Liver (tissue), 9 donors: ENCODE data around the gene TBCD. TPM values are rescaled to one million over a fixed set of nuclear protein-coding genes. Genes with fewer than 3 reads are reported as not detected.

Experiments used
- DNase-seq: peaks from one replicate; pipeline ENCODE4 v3.0.0-alpha.2; 2017; ENCODE audit warnings: low spot score
- H3K27ac ChIP-seq, 2 donors: one replicate each; pipeline ENCODE4 v1.7.0; 2013; ENCODE audit warnings: inconsistent platforms in 2 of 2, low read length in 2 of 2, control low read depth in 1 of 2, low read depth in 1 of 2, mild to moderate bottlenecking in 1 of 2
- H3K27me3 ChIP-seq, 4 donors: one replicate each; pipeline versions ENCODE4 v1.6.1 to v1.7.0; 2013; ENCODE audit warnings: low read length in 3 of 4, inconsistent platforms in 1 of 4, mild to moderate bottlenecking in 1 of 4, moderate library complexity in 1 of 4; ENCODE audit not compliant: control insufficient read depth in 4 of 4, insufficient read depth in 4 of 4
- H3K36me3 ChIP-seq, 4 donors: one replicate each; pipeline versions ENCODE4 v1.6.1 to v1.7.0; 2013; ENCODE audit warnings: low read length in 3 of 4, mild to moderate bottlenecking in 3 of 4, low read depth in 1 of 4, moderate library complexity in 1 of 4; ENCODE audit not compliant: control insufficient read depth in 4 of 4, insufficient read depth in 3 of 4
- H3K4me1 ChIP-seq, 4 donors: one replicate each; pipeline versions ENCODE4 v1.6.1 to v1.7.0; 2013; ENCODE audit warnings: low read length in 3 of 4, mild to moderate bottlenecking in 3 of 4, moderate library complexity in 1 of 4; ENCODE audit not compliant: control insufficient read depth in 4 of 4, insufficient read depth in 4 of 4
- H3K4me3 ChIP-seq, 3 donors: one replicate each; pipeline versions ENCODE4 v1.6.1 to v1.7.0; 2013; ENCODE audit warnings: low read length in 3 of 3, control low read depth in 1 of 3, low read depth in 1 of 3, mild to moderate bottlenecking in 1 of 3
- H3K9ac ChIP-seq, 2 donors: one replicate each; pipeline ENCODE4 v1.7.0; 2013; ENCODE audit warnings: low read length in 2 of 2, mild to moderate bottlenecking in 2 of 2, moderate library complexity in 2 of 2, control low read depth in 1 of 2, low read depth in 1 of 2
- H3K9me3 ChIP-seq, 4 donors: one replicate each; pipeline versions ENCODE4 v1.6.1 to v1.7.0; 2013; ENCODE audit warnings: low read length in 3 of 4; ENCODE audit not compliant: control insufficient read depth in 4 of 4
- EGR1 ChIP-seq, 2 donors: IDR thresholded peaks; 2 replicates each; pipeline ENCODE4 v1.6.1; 2016 to 2018; ENCODE audit warnings: antibody characterized with exemption in 2 of 2, low read depth in 2 of 2
- FOXA1 ChIP-seq: IDR thresholded peaks from 2 replicates; pipeline ENCODE4 v1.6.1; 2016; ENCODE audit warnings: antibody characterized with exemption
- FOXA2 ChIP-seq: IDR thresholded peaks from 2 replicates; pipeline ENCODE4 v1.6.1; 2016; ENCODE audit warnings: antibody characterized with exemption
- GABPA ChIP-seq, 2 donors: IDR thresholded peaks in 1 of 2; conservative IDR thresholded peaks in 1 of 2; 2 replicates each; pipeline ENCODE4 v1.6.1; 2016; ENCODE audit warnings: antibody characterized with exemption in 2 of 2, mild to moderate bottlenecking in 1 of 2, moderate library complexity in 1 of 2
- HNF4A ChIP-seq, 2 donors: conservative IDR thresholded peaks; 2 replicates each; pipeline ENCODE4 v1.6.1; 2016; ENCODE audit warnings: antibody characterized with exemption in 2 of 2, mild to moderate bottlenecking in 2 of 2
- HNF4G ChIP-seq: IDR thresholded peaks from 2 replicates; pipeline ENCODE4 v1.6.1; 2016; ENCODE audit warnings: antibody characterized with exemption
- JUND ChIP-seq, 2 donors: IDR thresholded peaks; 2 replicates each; pipeline ENCODE4 v1.6.1; 2016; ENCODE audit warnings: antibody characterized with exemption in 2 of 2
- NR2F2 ChIP-seq: IDR thresholded peaks from 2 replicates; pipeline ENCODE4 v1.6.1; 2016; ENCODE audit warnings: antibody characterized with exemption
- RAD21 ChIP-seq, 2 donors: IDR thresholded peaks; 2 replicates each; pipeline ENCODE4 v1.6.1; 2016; ENCODE audit warnings: antibody characterized with exemption in 2 of 2, mild to moderate bottlenecking in 2 of 2
- RXRA ChIP-seq, 2 donors: IDR thresholded peaks; 2 replicates each; pipeline ENCODE4 v1.6.1; 2017 to 2018; ENCODE audit warnings: antibody characterized with exemption in 2 of 2, mild to moderate bottlenecking in 1 of 2
- SP1 ChIP-seq: IDR thresholded peaks from 2 replicates; pipeline ENCODE4 v1.6.1; 2018; ENCODE audit warnings: antibody characterized with exemption, mild to moderate bottlenecking
- TAF1 ChIP-seq: conservative IDR thresholded peaks from 2 replicates; pipeline ENCODE4 v1.6.1; 2016; ENCODE audit warnings: antibody characterized with exemption, mild to moderate bottlenecking
- YY1 ChIP-seq: IDR thresholded peaks from 2 replicates; pipeline ENCODE4 v1.6.1; 2016; ENCODE audit warnings: antibody characterized with exemption, mild to moderate bottlenecking
- WGBS: extraction: QIAGEN DNeasy Blood & Tissue Kit; methylation state at CpG from one replicate; pipeline ENCODE4 v1.1.7; 2013; 5-methylcytosine and 5-hydroxymethylcytosine counted together
- polyA plus RNA-seq, 2 donors: library from polyadenylated mRNA; stranded (reverse) in 1 of 2; unstranded in 1 of 2; fragments of 200-250 nt in 1 of 2; fragments of >200 nt in 1 of 2; fragmentation: Nextera tagmentation in 1 of 2; extraction: Ambion mirVana in 1 of 2; gene quantifications; one replicate each; pipeline versions ENCODE4 v1.2.1 to v1.2.3, GENCODE V29; 2013 to 2015
- total RNA-seq, 2 donors: library from RNA; depleted of rRNA; stranded (reverse); fragments of >200 nt; gene quantifications; one replicate each; pipeline ENCODE4 v1.2.3, GENCODE V29; 2014
- TF ChIP-seq, protein P1 (sequence below): fragments of 150-350 bp; IDR thresholded peaks from 2 replicates; pipeline ENCODE4 v1.5.1; 2017; ENCODE audit warnings: improper control_type of control experiment, low read depth, low read length; ENCODE audit not compliant: missing input control
- TF ChIP-seq, protein P2 (sequence below): IDR thresholded peaks from 2 replicates; pipeline ENCODE4 v1.6.1; 2016; ENCODE audit warnings: antibody characterized with exemption
- TF ChIP-seq, protein P3 (sequence below): IDR thresholded peaks from 2 replicates; pipeline ENCODE4 v1.6.1; 2016; ENCODE audit warnings: antibody characterized with exemption
- TF ChIP-seq, protein P4 (sequence below): IDR thresholded peaks from 2 replicates; pipeline ENCODE4 v1.6.1; 2016; ENCODE audit warnings: antibody characterized with exemption, mild to moderate bottlenecking
- TF ChIP-seq, protein P5 (sequence below): IDR thresholded peaks from 2 replicates; pipeline ENCODE4 v1.6.1; 2016; ENCODE audit warnings: antibody characterized with exemption
- donor health status: healthy.
- donor health status: healthy.
- donor health status: healthy.
- donor health status: healthy.
- donor health status: healthy.

The TBCD gene
- total and polyA plus RNA-seq, 4 donors, result 29.8 to 42.2 (median 33.0) TPM

DNA sequence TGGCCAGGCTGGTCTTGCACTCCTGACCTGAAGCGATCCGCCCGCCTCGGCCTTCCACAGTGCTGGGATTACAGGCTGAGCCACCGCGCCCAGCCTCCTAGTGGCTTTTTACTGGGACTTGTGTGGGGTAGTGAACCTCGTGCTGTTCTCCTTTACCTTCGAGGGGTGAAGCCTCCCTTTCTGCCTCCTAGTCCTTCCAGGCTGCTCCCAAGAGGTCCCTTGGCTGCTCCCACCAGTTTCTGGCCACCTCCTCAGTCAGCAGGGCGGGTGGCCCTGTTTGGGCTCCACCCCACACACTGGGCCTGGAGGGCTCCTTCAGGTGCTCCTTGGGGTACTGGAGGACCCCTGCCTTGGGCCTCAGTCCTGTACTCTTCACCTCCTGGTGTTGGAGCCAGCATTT, 158.9 kb downstream of the TBCD start (continued):
- TF ChIP-seq, protein P1, sequence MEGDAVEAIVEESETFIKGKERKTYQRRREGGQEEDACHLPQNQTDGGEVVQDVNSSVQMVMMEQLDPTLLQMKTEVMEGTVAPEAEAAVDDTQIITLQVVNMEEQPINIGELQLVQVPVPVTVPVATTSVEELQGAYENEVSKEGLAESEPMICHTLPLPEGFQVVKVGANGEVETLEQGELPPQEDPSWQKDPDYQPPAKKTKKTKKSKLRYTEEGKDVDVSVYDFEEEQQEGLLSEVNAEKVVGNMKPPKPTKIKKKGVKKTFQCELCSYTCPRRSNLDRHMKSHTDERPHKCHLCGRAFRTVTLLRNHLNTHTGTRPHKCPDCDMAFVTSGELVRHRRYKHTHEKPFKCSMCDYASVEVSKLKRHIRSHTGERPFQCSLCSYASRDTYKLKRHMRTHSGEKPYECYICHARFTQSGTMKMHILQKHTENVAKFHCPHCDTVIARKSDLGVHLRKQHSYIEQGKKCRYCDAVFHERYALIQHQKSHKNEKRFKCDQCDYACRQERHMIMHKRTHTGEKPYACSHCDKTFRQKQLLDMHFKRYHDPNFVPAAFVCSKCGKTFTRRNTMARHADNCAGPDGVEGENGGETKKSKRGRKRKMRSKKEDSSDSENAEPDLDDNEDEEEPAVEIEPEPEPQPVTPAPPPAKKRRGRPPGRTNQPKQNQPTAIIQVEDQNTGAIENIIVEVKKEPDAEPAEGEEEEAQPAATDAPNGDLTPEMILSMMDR, result no peak
- TF ChIP-seq EGR1 (IDR thresholded peaks at IDR 0.05; ENCODE audit: low read depth in 2 of 2), result no peak

DNA sequence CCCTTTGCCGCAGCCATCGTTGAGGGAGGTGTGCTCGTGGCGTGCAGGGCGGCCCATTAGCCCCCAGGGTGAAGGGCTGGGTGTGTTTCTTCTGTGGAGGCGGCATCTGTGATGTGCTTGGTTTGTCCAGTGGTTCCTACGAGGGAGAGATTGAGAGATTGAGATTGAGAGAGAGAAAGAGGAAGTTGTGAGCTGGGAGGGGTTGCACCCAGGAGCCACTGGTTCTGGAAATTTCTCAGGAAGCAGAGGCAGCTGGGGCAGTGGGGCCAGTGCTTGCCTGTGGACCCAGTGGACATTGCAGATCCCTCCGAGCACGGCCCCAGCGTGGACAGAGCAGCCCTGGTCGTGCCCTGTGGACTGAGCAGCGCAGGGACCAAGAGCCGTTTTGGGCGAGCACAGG, 160.0 kb downstream of the TBCD start:
- TF ChIP-seq, protein P2, sequence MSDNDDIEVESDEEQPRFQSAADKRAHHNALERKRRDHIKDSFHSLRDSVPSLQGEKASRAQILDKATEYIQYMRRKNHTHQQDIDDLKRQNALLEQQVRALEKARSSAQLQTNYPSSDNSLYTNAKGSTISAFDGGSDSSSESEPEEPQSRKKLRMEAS, result no peak
- TF ChIP-seq, protein P3, sequence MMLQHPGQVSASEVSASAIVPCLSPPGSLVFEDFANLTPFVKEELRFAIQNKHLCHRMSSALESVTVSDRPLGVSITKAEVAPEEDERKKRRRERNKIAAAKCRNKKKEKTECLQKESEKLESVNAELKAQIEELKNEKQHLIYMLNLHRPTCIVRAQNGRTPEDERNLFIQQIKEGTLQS, result no peak
- TF ChIP-seq TAF1 (no peak), SP1 (no peak), YY1 (no peak), EGR1 (IDR thresholded peaks at IDR 0.05; ENCODE audit: low read depth in 2 of 2) (no peak), HNF4A (conservative IDR thresholded peaks at IDR 0.05) (no peak), HNF4G (no peak), RAD21 (IDR thresholded peaks at IDR 0.05) (no peak), RXRA (IDR thresholded peaks at IDR 0.05) (no peak), NR2F2 (no peak), JUND (IDR thresholded peaks at IDR 0.05) (no peak), FOXA2 (no peak), FOXA1 (no peak), GABPA (IDR thresholded peaks at IDR 0.05 in 1 of 2, conservative IDR thresholded peaks at IDR 0.05 in 1 of 2) (no peak)
- TF ChIP-seq, protein P4, sequence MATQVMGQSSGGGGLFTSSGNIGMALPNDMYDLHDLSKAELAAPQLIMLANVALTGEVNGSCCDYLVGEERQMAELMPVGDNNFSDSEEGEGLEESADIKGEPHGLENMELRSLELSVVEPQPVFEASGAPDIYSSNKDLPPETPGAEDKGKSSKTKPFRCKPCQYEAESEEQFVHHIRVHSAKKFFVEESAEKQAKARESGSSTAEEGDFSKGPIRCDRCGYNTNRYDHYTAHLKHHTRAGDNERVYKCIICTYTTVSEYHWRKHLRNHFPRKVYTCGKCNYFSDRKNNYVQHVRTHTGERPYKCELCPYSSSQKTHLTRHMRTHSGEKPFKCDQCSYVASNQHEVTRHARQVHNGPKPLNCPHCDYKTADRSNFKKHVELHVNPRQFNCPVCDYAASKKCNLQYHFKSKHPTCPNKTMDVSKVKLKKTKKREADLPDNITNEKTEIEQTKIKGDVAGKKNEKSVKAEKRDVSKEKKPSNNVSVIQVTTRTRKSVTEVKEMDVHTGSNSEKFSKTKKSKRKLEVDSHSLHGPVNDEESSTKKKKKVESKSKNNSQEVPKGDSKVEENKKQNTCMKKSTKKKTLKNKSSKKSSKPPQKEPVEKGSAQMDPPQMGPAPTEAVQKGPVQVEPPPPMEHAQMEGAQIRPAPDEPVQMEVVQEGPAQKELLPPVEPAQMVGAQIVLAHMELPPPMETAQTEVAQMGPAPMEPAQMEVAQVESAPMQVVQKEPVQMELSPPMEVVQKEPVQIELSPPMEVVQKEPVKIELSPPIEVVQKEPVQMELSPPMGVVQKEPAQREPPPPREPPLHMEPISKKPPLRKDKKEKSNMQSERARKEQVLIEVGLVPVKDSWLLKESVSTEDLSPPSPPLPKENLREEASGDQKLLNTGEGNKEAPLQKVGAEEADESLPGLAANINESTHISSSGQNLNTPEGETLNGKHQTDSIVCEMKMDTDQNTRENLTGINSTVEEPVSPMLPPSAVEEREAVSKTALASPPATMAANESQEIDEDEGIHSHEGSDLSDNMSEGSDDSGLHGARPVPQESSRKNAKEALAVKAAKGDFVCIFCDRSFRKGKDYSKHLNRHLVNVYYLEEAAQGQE, result no peak
- TF ChIP-seq, protein P5, sequence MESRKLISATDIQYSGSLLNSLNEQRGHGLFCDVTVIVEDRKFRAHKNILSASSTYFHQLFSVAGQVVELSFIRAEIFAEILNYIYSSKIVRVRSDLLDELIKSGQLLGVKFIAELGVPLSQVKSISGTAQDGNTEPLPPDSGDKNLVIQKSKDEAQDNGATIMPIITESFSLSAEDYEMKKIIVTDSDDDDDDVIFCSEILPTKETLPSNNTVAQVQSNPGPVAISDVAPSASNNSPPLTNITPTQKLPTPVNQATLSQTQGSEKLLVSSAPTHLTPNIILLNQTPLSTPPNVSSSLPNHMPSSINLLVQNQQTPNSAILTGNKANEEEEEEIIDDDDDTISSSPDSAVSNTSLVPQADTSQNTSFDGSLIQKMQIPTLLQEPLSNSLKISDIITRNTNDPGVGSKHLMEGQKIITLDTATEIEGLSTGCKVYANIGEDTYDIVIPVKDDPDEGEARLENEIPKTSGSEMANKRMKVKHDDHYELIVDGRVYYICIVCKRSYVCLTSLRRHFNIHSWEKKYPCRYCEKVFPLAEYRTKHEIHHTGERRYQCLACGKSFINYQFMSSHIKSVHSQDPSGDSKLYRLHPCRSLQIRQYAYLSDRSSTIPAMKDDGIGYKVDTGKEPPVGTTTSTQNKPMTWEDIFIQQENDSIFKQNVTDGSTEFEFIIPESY, result no peak
- TF ChIP-seq, protein P1, result no peak
- no peak overlapping the region for H3K27ac ChIP-seq
- no peaks in the 10 kb centered on the region for H3K4me1 ChIP-seq

More for the DNA sequence above, 160.0 kb downstream of the TBCD start:
- peaks cover 0 to 9% (median 3%) of the 10 kb centered on the region in 4 donors for H3K36me3 ChIP-seq
- no peaks in the 10 kb centered on the region for H3K9me3 ChIP-seq
- 84% methylated on average over 14 of the region's 14 CpGs for WGBS
- no peak overlapping the region for H3K9ac ChIP-seq
- DNase-seq, result no peak
- no peak overlapping the region for H3K4me3 ChIP-seq
- H3K27me3 ChIP-seq, result no peaks in the 10 kb centered on the region
